ENCODE measurements around the gene KCNH4. TPM values are rescaled to one million over a fixed set of nuclear protein-coding genes. Genes with fewer than 3 reads are reported as not detected.

Gene KCNH4
- total RNA-seq, 1 experiment from 2014 or later, result 0.06 TPM

DNA sequence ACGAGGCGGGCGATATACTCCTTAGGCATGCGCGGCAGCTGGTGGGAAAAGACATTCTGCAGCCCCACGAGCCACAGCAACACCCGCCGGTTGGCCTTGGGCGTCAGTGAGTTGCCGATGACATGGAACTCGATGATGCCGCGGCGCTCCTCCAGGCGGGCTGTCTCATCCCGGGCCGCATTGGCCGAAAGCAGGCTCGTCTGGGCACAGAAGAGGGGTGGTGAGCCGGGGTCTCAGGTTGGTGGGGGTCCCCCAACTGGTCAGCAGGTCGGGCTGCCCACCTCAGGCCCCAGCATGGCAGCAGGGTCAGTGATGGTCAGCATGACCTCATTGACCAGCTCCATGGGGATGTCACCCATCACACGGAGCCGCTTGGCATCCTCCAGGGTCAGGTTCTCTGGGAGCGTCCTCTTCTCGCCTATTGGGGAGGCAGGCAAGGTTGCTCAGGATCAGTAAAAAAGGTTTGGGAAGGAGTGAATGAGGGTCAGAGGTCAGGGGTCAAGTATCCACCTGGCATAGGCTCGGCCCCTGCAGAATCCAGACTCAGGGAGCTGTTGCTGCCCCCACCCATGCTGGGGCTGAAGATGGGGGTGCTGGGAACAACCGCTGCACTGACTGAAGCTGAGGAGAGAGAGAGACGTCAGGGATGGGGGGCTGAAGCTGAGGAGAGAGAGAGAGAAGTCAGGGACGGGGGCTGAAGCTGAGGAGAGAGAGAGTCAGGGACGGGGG is 63.4 kb downstream of the KCNH4 start:
- DNase-seq (ENCODE audit: low spot score), result no peak

DNA sequence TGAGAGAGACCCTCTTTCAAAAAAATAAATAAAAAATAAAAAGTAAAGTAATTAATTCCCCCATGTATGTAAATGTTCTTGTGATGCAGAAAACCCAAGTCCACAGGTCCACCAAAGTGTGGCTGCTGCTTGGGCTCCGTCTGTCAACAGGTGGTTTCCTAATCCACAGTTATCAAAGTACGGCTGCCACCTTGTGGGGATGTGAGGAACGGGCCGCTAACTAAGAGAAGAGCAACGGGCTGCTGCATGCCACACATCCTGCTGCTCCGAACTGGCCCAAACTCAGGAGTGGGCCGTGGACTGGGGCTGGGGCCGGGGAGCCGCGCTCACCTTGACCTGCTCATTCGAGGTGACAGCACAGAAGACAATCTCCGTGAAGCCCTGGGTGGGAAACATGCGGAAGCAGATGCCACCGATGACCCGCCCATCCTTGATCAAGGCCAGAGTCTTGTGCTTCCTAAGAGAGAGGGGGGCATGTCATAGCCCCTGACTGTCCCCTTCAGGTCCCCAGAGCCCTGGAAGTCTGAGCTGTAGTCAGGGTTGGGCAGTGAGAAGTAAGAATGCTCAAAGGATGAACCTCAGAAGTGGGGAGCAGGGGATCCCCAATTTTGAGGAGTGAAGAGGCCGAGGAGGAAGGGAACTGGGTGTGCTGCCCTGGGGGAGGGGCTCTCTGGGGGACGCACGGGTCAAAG is 64.1 kb downstream of the KCNH4 start:
- peak; percentile 75 for DNase-seq (ENCODE audit: low spot score)

DNA sequence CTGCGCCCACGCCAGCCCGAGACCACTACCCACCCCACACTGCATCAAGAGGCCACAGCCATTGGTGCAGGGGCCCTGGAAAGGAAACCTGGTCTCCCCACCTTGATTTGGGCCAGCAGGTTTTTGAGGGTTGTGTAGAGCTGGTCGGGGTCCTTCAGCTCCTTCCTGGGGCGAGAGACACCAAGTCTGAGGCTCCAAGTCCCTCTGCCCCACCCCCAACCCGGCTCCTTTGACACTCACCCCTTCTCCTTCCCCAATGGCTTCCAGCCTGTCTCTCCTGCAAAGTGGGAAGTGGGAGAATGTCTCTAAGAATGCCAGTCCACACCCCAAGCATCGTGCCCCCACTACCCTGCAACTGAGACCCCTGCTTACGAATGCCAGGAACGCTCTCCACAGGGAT is 66.8 kb downstream of the KCNH4 start:
- DNase-seq (ENCODE audit: low spot score), result no peak

DNA sequence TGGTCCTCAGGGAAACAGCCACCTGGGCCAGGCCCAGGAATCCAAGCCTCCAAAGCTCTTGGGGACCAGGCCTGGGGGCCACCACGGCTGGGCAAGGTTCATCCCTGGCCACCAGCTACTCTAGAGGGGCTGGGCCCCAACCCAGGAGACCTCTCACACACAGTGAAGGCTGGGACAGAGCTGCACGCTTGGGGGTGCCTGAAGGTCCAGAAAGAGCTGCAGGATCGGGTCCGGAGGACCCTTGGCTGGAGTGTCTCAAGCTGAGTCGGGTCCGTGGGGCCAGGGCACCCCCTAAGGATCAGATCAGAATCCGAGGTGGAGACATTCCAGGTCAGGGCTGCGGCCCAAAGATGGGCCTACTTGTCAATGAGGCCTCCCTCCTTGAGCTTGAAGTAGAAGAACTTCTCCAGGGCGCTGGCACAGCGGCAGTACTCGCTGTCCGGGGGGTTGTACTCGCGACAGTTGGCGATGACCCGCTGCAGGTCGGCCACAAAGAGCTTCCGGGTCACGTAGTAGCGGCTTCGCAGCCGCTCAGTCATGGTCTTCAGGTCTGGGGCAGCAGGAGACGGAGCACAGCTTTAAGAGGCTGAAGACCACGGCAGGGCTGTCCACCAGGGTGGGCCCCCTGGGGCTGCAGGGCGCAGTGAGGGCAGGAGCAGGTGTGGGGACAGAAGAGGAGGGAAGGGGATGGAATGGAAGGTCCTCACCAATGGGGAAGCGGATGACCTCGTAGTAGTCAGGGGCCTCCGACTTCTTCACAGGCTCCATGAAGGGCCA is 67.5 kb downstream of the KCNH4 start:
- DNase-seq (ENCODE audit: low spot score), result no peak

DNA sequence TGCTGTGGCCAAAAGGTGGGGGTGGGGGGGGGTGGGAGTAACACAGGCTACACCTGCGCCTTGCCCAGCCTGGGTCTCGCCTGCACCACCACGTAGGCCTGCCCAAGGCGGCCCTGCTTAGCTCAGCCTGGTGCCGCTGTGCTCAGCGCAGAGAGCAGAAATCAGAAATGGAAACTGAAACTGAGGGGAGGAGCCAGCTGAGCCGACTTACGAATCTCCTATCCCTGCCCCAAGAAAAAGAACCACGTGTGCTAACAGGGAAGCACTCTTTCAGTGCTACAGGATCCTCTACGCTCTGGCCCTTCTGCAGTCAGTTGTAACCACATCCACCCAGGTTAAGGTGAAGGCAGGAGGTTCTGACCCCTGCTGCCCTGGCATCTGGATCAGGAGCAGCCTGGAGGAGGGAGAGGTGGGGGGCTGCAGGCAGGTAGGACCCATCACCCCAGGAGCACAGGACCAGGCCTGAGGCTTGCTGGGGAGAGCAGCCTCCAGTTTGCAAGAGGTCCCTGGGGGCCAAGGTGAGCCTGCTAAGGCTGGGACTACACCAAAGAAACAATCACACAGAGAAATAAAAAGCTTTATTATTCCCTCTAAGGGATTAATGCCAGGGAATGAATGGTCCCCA is 68.3 kb downstream of the KCNH4 start, which contains the start of gene DHX58:
Gene DHX58 (minus strand): TSS at position 163 of the 625 bp plus-strand sequence. CDS start 822 bp downstream, outside the sequence.
- DNase-seq (ENCODE audit: low spot score), result peak; percentile 87

DNA sequence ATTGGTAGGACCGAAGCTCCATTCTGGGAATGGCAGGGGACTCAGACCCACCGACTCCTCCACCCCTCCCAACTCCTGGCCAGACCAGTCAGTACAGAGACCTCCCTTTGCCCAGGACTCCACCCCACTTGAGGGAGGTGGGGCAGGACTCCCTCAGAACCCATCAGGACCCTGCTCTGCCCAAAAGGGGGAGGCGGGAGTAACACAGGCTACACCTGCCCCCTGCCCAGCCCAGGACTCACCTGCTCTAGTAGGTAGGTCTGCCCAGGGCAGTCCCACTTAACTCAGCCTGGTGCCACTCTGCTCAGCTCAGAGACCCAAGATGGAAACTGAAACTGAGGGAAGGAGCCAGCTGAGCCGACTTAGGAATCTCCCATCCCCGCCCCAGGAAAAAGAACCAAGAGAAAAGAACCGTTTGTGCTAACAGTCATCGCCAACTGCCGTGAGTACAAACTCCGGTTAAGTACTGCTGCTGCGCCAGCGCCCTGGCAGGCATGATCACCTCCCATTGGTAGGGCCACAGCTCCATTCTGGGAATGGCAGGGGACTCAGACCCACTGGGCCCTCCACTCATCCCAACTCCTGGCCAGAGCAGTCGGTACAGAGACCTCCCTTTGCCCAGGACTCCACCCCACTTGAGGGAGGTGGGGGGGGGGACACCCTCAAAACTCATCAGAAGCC is 68.9 kb downstream of the KCNH4 start:
- DNase-seq (ENCODE audit: low spot score), result no peak

DNA sequence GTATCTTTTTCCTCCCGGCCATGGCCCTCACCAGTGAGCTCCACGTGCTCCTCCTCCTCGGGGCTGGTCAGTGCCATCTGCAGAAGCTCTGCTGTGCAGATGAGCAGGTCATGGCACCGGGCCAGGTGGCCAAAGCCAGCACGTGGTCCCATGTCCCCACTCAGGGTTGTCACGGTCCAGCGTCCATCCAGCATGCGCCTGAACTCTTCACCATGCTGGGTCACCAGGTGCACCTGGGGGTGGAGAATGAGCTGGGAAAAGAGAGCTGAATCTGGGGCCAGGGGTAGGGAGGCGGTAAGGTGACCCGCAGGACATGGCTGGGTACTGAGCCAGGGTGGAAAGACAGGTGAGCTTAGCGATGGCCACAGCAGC is 69.7 kb downstream of the KCNH4 start:
- no peak for DNase-seq (ENCODE audit: low spot score)

DNA sequence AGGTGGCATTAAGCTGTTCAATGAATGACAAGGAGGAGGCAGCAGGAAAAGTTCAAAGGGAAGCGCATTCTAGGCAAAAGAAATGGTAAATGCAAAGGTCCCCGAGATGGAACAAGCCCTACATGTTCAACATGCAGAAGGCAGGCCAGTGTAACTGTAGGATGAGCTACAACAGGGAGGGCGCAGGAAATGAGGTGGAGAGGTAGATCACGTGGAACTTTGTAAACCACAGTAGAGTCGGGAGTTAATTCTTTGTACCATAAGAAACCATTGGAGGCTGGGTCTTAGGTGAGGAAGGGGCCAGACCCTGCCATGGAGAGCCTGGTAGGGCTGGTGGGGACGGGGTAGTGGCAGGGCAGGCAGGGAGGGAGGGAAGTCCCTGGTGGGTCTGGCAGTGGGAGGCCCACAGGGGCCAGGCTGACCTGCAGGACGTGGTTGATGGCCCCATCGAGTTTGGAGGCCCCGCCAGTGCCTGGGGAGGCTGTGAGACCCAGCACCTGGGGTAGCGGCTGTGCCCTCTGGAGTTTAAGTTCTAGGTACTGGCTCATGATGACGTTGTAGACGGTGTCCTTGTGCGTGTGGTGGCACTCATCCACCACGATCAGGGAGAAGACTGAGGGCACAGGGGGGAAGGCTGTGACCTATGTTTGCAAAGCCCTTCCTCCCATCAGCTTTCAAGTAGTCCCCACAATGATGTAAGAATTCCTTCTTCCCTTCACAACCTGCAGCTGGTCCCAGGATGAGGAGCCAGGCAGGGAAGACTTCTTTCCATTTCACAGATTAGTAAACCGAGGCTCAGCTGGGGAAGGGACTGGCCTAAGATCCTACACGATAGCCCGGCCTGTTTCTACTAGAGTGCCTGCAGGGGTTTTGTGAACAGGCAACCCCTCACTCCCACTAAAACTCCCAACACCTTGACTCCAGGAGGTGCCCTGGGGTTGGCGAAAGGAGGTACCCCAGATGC is 70.4 kb downstream of the KCNH4 start:
- DNase-seq (ENCODE audit: low spot score), result no peak

DNA sequence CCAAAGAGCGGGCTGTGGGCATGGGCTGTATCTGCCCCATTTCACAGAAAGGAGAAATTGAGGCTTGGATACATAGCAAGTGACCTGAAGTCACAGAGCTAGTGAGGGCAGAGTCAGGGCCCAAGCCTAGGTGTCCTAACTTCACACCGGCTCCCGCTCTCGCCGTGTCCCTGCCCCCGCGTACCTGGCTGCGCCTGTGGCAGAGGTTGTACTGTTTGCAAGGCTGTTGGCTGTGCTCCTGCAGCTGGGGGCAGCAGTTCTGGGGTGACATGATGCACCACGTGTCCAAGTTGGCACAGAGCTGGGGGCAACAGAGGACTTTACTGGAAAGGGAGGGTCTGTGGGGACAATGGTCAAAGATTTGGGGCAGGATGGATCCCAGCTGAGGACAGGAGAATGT is 71.9 kb downstream of the KCNH4 start:
- no peak for DNase-seq (ENCODE audit: low spot score)

DNA sequence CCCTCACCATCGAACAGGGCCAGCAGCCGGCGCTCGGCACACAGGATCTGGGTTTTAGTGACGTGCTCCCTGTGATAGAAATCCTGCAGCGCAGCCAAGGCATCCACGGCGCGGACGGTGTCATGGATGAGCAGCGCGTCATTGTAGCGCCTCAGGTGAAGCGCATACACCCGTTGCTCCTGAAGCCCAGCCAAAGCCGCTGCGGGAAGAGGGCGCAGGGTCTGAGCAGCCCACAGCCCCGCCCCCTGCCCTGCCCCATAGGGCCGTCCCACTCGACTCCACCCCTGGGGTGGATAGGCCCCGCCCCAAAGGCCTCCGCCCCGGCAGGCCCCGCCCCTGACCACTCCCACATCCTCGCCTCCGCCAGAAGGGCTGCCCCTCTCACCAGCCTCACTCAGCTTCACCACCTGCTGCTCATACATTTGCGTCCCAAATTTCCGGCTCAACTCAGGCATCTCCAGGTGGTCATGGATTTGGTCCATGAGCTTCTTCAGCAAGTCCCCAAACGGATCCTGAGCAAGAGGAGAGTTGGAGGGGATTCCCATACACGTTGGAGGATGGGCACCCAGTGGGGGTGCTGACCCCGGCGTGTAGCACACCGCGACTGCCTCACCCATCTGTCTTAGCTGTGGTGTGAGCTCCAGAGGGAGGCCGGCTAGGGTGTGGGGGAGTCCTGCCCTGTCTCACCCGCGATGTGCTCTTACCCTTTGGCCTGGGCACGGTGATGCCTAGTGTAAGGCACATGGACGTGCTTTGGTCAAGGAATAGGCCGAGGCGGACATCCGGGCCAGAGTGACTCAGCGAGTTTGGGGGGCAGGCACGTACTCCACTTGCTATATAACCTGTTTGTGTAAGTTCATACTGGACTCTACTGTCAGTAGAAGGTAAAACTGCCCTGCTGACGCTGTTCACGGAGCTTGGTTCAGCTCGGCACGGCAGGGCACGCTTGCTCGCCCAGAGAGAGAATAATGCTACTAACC is 73.1 kb downstream of the KCNH4 start:
- no peak for DNase-seq (ENCODE audit: low spot score)

DNA sequence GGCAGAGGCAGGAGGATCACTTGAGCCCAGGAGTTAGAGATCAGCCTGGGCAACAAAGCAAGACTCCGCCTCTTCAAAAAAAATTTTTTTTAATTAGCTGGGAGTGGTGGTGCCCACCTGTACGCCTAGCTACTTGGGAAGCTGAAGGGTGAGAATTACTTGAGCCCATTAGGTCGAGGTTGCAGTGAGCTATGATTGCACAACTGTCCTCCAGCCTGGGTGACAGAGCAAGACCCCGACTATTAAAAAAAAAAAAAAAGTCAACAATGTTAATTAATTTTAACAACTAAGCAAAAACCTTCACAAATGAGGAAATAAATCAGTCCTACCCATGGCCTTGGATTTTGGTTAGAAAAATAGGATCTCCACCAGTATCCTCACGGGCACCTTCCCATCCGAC is 73.8 kb downstream of the KCNH4 start:
- DNase-seq (ENCODE audit: low spot score), result no peak

Other genes with a start within 250 kb of the KCNH4 start
- 47.5 and 64.8 TPM in 2 replicates for gene CNP, start 214.3 kb downstream of the KCNH4 start, total RNA-seq (2014; rRNA removed; shearing (Covaris generic))
- 86.7 and 109 TPM in 2 replicates for gene DNAJC7, start 163.7 kb downstream of the KCNH4 start, total RNA-seq (2014; rRNA removed; shearing (Covaris generic))
- 23.9 and 36.9 TPM in 2 replicates for gene NKIRAS2, start 161.1 kb downstream of the KCNH4 start, total RNA-seq (2014; rRNA removed; shearing (Covaris generic))
- gene C17orf113, start 130.5 kb downstream of the KCNH4 start, total RNA-seq (2014; rRNA removed; shearing (Covaris generic)), result 0.19 and 0.62 TPM in 2 replicates
- gene ZNF385C, start 82.7 kb downstream of the KCNH4 start, total RNA-seq (2014; rRNA removed; shearing (Covaris generic)), result 0.04 TPM in 1 of 2 replicates, not detected in the other
- 7.5 and 7.7 TPM in 2 replicates for gene DHX58, start 68.4 kb downstream of the KCNH4 start, total RNA-seq (2014; rRNA removed; shearing (Covaris generic))
- gene KAT2A, start 59.8 kb downstream of the KCNH4 start, total RNA-seq (2014; rRNA removed; shearing (Covaris generic)), result 7.5 and 16.7 TPM in 2 replicates
- not detected in 2 replicates for gene HSPB9, start 58.3 kb downstream of the KCNH4 start, total RNA-seq (2014; rRNA removed; shearing (Covaris generic))
- 67.3 and 79.9 TPM in 2 replicates for gene RAB5C, start 26.2 kb downstream of the KCNH4 start, total RNA-seq (2014; rRNA removed; shearing (Covaris generic))
- not detected in 2 replicates for gene HCRT, start 4.3 kb upstream of the KCNH4 start, total RNA-seq (2014; rRNA removed; shearing (Covaris generic))
- 1.5 and 1.9 TPM in 2 replicates for gene GHDC, start 13.4 kb upstream of the KCNH4 start, total RNA-seq (2014; rRNA removed; shearing (Covaris generic))
- 13.7 and 25.0 TPM in 2 replicates for gene STAT5B, start 95.2 kb upstream of the KCNH4 start, total RNA-seq (2014; rRNA removed; shearing (Covaris generic))
- 0.35 and 0.41 TPM in 2 replicates for gene STAT5A, start 107.4 kb upstream of the KCNH4 start, total RNA-seq (2014; rRNA removed; shearing (Covaris generic))
- gene STAT3, start 207.3 kb upstream of the KCNH4 start, total RNA-seq (2014; rRNA removed; shearing (Covaris generic)), result 72.6 and 77.5 TPM in 2 replicates
- gene CAVIN1, start 242.1 kb upstream of the KCNH4 start, total RNA-seq (2014; rRNA removed; shearing (Covaris generic)), result 53.8 and 69.6 TPM in 2 replicates

Measured in H4 (cell line).